ENCODE measurements around the gene LPXN. TPM values are rescaled to one million over a fixed set of nuclear protein-coding genes. Genes with fewer than 3 reads are reported as not detected.

Gene LPXN
- total and polyA plus RNA-seq, 8 donors = 3.2 to 10.4 (median 5.0) TPM

DNA sequence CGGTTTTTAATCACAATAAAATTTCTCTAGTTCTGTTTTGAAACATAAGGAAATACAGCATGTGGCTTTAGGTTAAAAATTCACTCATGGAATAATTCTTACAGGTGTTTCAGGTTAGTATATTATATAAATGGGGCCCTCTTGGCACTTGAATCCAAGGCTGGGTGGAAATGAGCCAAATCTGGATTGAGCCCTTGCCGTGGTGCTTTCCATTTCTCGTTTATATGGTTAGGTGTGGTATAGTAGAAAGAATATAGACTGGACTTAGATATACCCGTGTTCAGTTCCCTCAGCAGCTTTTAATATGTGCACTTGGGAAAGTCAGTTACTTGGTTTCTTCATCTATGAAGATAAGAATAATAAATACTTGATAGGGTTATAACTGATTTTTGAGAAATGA, 19.2 kb upstream of the LPXN start:
- intact Hi-C loops (cut with DNase I) = no loop called here
- ATAC-seq = no peak
- TF ChIP-seq, protein P1, sequence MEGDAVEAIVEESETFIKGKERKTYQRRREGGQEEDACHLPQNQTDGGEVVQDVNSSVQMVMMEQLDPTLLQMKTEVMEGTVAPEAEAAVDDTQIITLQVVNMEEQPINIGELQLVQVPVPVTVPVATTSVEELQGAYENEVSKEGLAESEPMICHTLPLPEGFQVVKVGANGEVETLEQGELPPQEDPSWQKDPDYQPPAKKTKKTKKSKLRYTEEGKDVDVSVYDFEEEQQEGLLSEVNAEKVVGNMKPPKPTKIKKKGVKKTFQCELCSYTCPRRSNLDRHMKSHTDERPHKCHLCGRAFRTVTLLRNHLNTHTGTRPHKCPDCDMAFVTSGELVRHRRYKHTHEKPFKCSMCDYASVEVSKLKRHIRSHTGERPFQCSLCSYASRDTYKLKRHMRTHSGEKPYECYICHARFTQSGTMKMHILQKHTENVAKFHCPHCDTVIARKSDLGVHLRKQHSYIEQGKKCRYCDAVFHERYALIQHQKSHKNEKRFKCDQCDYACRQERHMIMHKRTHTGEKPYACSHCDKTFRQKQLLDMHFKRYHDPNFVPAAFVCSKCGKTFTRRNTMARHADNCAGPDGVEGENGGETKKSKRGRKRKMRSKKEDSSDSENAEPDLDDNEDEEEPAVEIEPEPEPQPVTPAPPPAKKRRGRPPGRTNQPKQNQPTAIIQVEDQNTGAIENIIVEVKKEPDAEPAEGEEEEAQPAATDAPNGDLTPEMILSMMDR (IDR thresholded peaks at IDR 0.05) = no peak

DNA sequence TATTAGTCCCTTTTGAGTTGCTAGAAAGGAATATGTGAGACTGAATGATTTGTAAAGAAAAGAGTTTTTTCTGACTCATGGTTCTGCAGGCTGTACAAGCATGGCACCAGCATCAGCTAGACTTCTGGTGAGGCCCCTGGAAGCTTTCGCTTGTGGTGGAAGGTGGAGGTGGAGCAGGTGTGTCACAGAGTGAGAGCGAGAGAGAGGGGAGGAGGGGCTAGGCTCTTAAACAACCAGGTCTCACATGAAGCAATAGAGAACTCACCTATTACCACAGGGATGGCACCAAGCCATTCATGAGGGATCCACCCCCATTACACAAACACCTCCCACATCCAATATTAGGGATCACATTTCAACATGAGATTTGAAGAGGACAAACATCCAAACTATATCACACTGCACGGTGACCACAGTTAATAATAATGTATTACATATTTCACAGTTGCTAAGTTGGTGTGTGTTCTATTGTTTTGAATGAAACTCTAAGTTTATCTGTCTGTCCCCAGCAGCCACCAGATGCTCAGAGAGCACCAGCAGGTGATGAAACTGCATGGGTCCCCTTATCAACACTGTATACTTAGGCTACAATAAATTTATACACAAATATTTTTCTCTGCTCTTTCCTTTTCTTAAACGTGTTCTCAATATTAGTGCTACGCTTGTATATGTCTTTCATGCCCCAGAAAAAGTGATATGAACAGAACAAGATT, 17.3 kb upstream of the LPXN start:
- Histone ChIP-seq H3K4me1 (peaks cover 11 to 13% (median 12%) of the 10 kb centered on the region in 3 donors), H3K36me3 (no peaks in the 10 kb centered on the region), H3K4me3 (no peak overlapping the region), H3K27ac (no peak overlapping the region), H3K9me3 (no peaks in the 10 kb centered on the region), H3K27me3 (no peaks in the 10 kb centered on the region)
- DNase-seq = peak in 3 of 6 donors; percentile 28 to 64 (median 43)
- ATAC-seq = peak; percentile 53 to 85 (median 72)
- TF ChIP-seq, protein P1 (IDR thresholded peaks at IDR 0.05) = no peak
- no peak for FAIRE-seq
- WGBS, 2 donors = 62 to 66% methylated on average over 5 of the region's 5 CpGs
- intact Hi-C loops (cut with DNase I) = no loop called here

More for the DNA sequence above, 19.2 kb upstream of the LPXN start:
- H3K27me3 ChIP-seq = no peaks in the 10 kb centered on the region
- WGBS, 2 donors = 49% methylated on average over 4 of the region's 4 CpGs
- no peaks in the 10 kb centered on the region for H3K9me3 ChIP-seq
- DNase-seq (no peak), FAIRE-seq (no peak)
- no peak overlapping the region for H3K27ac ChIP-seq
- H3K36me3 ChIP-seq = no peaks in the 10 kb centered on the region
- peaks cover 12 to 13% (median 13%) of the 10 kb centered on the region in 3 donors for H3K4me1 ChIP-seq
- no peak overlapping the region for H3K4me3 ChIP-seq

DNA sequence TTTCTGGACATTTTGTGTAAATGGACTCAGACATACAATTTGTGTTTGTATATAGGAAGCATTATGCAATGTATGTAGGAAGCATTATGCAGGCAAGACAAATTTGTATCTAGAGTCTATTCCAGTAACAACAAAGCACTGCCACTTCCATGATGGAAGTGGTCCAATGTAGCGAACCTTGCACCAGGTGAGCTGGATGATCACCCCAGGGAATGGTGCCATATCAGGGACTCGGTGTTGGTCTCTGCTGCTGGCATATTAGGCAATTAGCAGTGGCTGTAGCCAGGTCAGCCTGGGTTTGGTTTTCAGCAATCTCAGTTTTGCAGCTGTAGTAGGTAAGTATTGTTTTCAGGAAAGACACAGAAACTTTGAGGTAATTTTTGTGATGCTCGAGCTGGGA, 16.0 kb upstream of the LPXN start:
- DNase-seq (no peak), ATAC-seq (no peak), FAIRE-seq (no peak)

DNA sequence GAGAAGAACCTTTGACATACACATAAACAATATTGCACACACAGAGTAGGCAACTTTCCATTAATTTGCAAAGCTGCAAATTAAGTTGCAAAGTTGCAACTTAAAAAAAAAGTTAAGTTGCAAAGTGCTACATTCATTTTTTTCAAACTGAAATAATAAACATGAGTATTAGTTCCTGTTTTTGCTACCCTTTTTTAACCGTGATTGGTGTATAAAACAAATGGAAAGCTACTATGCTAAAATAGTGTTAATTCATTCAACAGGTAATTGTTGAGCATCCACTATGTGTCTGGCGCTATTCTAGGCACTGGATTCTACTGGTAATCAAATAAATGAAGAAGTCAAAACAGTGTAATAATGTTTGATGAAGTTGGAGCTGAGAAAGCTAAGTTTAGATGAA, 11.3 kb upstream of the LPXN start:
- Histone ChIP-seq H3K4me1 (peaks cover 0 to 21% (median 15%) of the 10 kb centered on the region in 3 donors), H3K27me3 (no peaks in the 10 kb centered on the region), H3K27ac (no peak overlapping the region), H3K4me3 (no peak overlapping the region), H3K9me3 (no peaks in the 10 kb centered on the region), H3K36me3 (no peaks in the 10 kb centered on the region)
- ATAC-seq (no peak), DNase-seq (no peak), FAIRE-seq (no peak)
- TF ChIP-seq, protein P1 (IDR thresholded peaks at IDR 0.05) = no peak
- intact Hi-C loops (cut with DNase I) = no loop called here
- 83 to 89% methylated on average over 2 of the region's 2 CpGs for WGBS, 2 donors

More for the DNA sequence above, 16.0 kb upstream of the LPXN start:
- Histone ChIP-seq H3K9me3 (no peaks in the 10 kb centered on the region), H3K27me3 (no peaks in the 10 kb centered on the region), H3K27ac (no peak overlapping the region), H3K4me3 (no peak overlapping the region), H3K4me1 (peaks cover 3 to 10% (median 9%) of the 10 kb centered on the region in 3 donors), H3K36me3 (no peaks in the 10 kb centered on the region)
- TF ChIP-seq, protein P1 (IDR thresholded peaks at IDR 0.05) = no peak
- WGBS, 2 donors = 62 to 64% methylated on average over 3 of the region's 3 CpGs
- intact Hi-C loops (cut with DNase I) = no loop called here

DNA sequence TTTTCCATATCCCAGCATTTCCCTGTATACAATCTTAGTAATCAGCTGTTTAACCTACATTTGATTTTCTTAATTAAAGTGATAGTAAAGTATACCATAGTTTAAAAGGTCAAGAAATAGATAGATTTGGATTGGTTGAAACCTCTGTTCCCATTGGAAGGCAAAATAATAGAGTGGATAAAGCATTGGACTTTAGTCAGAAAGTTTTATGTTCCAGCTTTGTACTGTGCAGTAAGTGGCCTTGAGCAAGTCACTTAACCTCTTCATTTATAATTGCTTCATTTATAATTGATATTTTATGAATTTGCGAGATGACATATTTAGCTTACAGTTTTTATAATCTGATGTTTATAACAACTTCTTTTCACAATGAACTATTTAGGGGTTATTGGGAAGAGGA, 6.8 kb upstream of the LPXN start:
- H3K27me3 ChIP-seq = no peaks in the 10 kb centered on the region
- no peaks in the 10 kb centered on the region for H3K36me3 ChIP-seq
- intact Hi-C loops (cut with DNase I) = no loop called here
- WGBS, 2 donors = 57 to 63% methylated on average over 1 of the region's 1 CpG
- H3K9me3 ChIP-seq = no peaks in the 10 kb centered on the region
- no peak overlapping the region for H3K4me3 ChIP-seq
- DNase-seq (no peak), ATAC-seq (no peak), FAIRE-seq (no peak)
- TF ChIP-seq, protein P1 (IDR thresholded peaks at IDR 0.05) = no peak
- H3K4me1 ChIP-seq = peaks cover 13 to 39% (median 30%) of the 10 kb centered on the region in 3 donors
- no peak overlapping the region for H3K27ac ChIP-seq

Data from pancreas (tissue), 10 donors.